H1 (cell line): ENCODE results near the gene ANXA4. TPM values are rescaled to one million over a fixed set of nuclear protein-coding genes. Genes with fewer than 3 reads are reported as not detected.

Experiments
- BCL11A ChIP-seq, 2 experiments: IDR thresholded peaks; one replicate each; pipeline ENCODE4 v1.6.1; 2011; ENCODE audit warnings: low read depth in 2 of 2, low read length in 2 of 2, mild to moderate bottlenecking in 2 of 2
- CBX5 ChIP-seq: fragments of 300-800, 300-1000 bp; sonication (generic); IDR thresholded peaks from 2 replicates; pipeline ENCODE4 v1.7.1; 2016; ENCODE audit warnings: antibody characterized with exemption, low read length, low read depth
- GTF2F1 ChIP-seq: IDR thresholded peaks from 2 replicates; pipeline ENCODE4 v1.6.1; 2012; ENCODE audit warnings: low read depth, low read length, improper control_type of control experiment, borderline replicate concordance
- HDAC2 ChIP-seq, 2 experiments: fragments of 300-600 bp in 1 of 2; sonication (generic) in 1 of 2; IDR thresholded peaks; 2 replicates each; pipeline ENCODE4 v1.6.1; 2011 to 2012; ENCODE audit warnings: low read depth in 2 of 2, low read length in 2 of 2, mild to moderate bottlenecking in 2 of 2, moderate library complexity in 2 of 2, borderline replicate concordance in 1 of 2, inconsistent platforms in 1 of 2
- KDM1A ChIP-seq: fragments of 200-600, 300-600 bp; sonication (generic); IDR thresholded peaks from 2 replicates; pipeline ENCODE4 v1.7.1; 2016; ENCODE audit warnings: mild to moderate bottlenecking, low read length, borderline replicate concordance
- RFX5 ChIP-seq: IDR thresholded peaks from 2 replicates; pipeline ENCODE4 v1.6.1; 2011; ENCODE audit warnings: low read depth, low read length, improper control_type of control experiment, borderline replicate concordance
- SIN3A ChIP-seq, 2 experiments: IDR thresholded peaks in 1 of 2; conservative IDR thresholded peaks in 1 of 2; 2 replicates each; pipeline ENCODE4 v1.6.1; 2011 to 2012; ENCODE audit warnings: low read length in 2 of 2, improper control_type of control experiment in 1 of 2, low read depth in 1 of 2, mild to moderate bottlenecking in 1 of 2
- polyA plus RNA-seq, 7 experiments: library from polyadenylated mRNA; depleted of rRNA in 3 of 7; stranded (reverse) in 5 of 7; unstranded in 2 of 7; fragments of >200 nt in 5 of 7; fragments of 200-250 nt in 2 of 7; gene quantifications; 1 replicate in 5 of 7; 2 replicates in 1 of 7; 4 replicates in 1 of 7; pipeline versions ENCODE4 v1.2.1 to v1.2.3, GENCODE V29; 2011 to 2013; ENCODE audit warnings: missing spikeins in 2 of 7, mixed read lengths in 2 of 7
- total RNA-seq: library from RNA; stranded (reverse); fragmentation: NEBNext Ultra II Directional; extraction: Animal tissue kit (Norgen Biotek cat#: 25700); gene quantifications from 2 replicates; pipeline ENCODE4 v1.2.1, GENCODE V29; 2021
- TF ChIP-seq, protein P1 (sequence below): IDR thresholded peaks from 2 replicates; pipeline ENCODE4 v1.6.1; 2012; ENCODE audit warnings: low read length, inconsistent platforms

ANXA4 gene
- total and polyA plus RNA-seq, 2 of the 8 experiments (the other 6 are each of a cell fraction or from before 2014, with no cell fraction given), result 9.4 to 17.6 TPM

DNA sequence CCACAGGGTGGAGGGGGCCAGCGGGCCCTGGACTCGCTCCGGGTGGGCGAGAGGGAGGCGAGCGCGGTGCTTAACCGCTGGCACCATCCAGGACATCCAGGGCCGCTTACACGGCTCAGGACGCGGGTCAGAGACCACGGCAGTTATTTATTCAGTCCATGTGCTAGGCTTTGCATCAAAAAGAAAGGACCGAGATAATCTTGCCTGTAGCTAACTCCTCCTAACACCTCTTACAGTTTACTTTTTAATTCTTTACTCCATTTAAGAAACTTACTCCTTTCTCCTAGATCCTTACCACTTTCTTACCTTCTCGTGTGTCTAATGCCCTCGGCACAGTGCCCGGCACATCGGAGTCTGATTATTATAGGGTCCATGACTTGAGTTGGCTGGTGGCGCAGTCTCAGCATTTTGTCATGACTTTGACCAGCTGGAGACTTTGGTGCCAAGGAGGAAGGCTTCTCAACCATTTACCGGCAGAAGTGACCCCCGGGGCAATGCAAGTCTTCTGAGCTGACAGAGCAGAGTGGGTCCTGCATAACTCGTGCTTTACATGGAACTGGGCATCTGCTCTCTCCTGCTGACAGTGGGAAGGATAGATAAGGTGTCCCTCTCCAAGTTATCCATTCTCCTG, 503 bp downstream of the ANXA4 start (continued):
- TF ChIP-seq GTF2F1, result no peak
- TF ChIP-seq HDAC2 (IDR thresholded peaks at IDR 0.05; ENCODE audit: borderline replicate concordance in 1 of 2, low read depth in 2 of 2, low read length in 2 of 2), result no peak
- no peak for TF ChIP-seq CBX5
- TF ChIP-seq SIN3A (conservative IDR thresholded peaks at IDR 0.05 in 1 of 2, IDR thresholded peaks at IDR 0.05 in 1 of 2; ENCODE audit: low read depth in 1 of 2, low read length in 2 of 2), result no peak
- TF ChIP-seq BCL11A (IDR thresholded peaks at IDR 0.05; ENCODE audit: low read depth in 2 of 2, low read length in 2 of 2), result no peak
- no peak for TF ChIP-seq RFX5
- TF ChIP-seq KDM1A, result no peak
- TF ChIP-seq, protein P1, sequence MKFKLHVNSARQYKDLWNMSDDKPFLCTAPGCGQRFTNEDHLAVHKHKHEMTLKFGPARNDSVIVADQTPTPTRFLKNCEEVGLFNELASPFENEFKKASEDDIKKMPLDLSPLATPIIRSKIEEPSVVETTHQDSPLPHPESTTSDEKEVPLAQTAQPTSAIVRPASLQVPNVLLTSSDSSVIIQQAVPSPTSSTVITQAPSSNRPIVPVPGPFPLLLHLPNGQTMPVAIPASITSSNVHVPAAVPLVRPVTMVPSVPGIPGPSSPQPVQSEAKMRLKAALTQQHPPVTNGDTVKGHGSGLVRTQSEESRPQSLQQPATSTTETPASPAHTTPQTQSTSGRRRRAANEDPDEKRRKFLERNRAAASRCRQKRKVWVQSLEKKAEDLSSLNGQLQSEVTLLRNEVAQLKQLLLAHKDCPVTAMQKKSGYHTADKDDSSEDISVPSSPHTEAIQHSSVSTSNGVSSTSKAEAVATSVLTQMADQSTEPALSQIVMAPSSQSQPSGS, result no peak
